IMR-90 (cell line): Measurements from ENCODE around the gene CCNL2. TPM values are rescaled to one million over a fixed set of nuclear protein-coding genes. Genes with fewer than 3 reads are reported as not detected.

ENCODE experiments used
- ATAC-seq: fragments of 200-7000 bp; cut with Tn5 transposase; 2 replicates; pipeline ENCODE4 v1.9.1; 2020; ENCODE audit warnings: low read depth, mild to moderate bottlenecking, moderate library complexity
- BruUV-seq: library from RNA; stranded (reverse); fragments of 400-500 nt; replicated peaks from 2 replicates; lab custom pipeline; 2021; lab: Mats Ljungman, UMichigan
- CTCF ChIA-PET: fragments of 300-600 bp; formaldehyde crosslinking; extraction: SDS; loops from one replicate; lab custom pipeline; 2021; ENCODE audit warnings: antibody characterized with exemption; lab: Yijun Ruan, JAX
- POLR2A ChIA-PET: fragments of 300-600 bp; sonication (Branson Sonifier 250); formaldehyde crosslinking; loops from one replicate; lab custom pipeline; 2022; ENCODE audit warnings: antibody characterized with exemption; ENCODE audit not compliant: unreplicated experiment; lab: Charles Lee
- DNase-seq: peaks from one replicate; pipeline ENCODE4 v3.0.0; 2013
- H2AFZ ChIP-seq: replicated peaks from 2 replicates; pipeline ENCODE3; 2013; ENCODE audit warnings: low read length, mild to moderate bottlenecking; ENCODE audit not compliant: poor library complexity
- H2AK5ac ChIP-seq: 2 replicates; pipeline ENCODE4 v1.6.1; 2013; ENCODE audit warnings: low read depth, low read length, inconsistent platforms
- H2AK9ac ChIP-seq: replicated peaks from 2 replicates; pipeline ENCODE3; 2013; ENCODE audit warnings: mild to moderate bottlenecking, low read depth, low read length, moderate library complexity; ENCODE audit not compliant: poor library complexity
- H2BK120ac ChIP-seq: 2 replicates; pipeline ENCODE4 v1.6.1; 2013; ENCODE audit warnings: low read depth, low read length, inconsistent platforms
- H2BK15ac ChIP-seq: 3 replicates; pipeline ENCODE4 v1.6.1; 2013; ENCODE audit warnings: low read depth, low read length, inconsistent platforms
- H2BK20ac ChIP-seq: 2 replicates; pipeline ENCODE4 v1.6.1; 2013; ENCODE audit warnings: low read depth, mild to moderate bottlenecking, inconsistent platforms, low read length, moderate library complexity
- H2BK5ac ChIP-seq: 2 replicates; pipeline ENCODE4 v1.6.1; 2013; ENCODE audit warnings: mild to moderate bottlenecking, low read depth, low read length, inconsistent platforms; ENCODE audit not compliant: poor library complexity, severe bottlenecking
- H3K14ac ChIP-seq: replicated peaks from 2 replicates; pipeline ENCODE4 v1.6.1; 2013; ENCODE audit warnings: low read depth, low read length, inconsistent platforms
- H3K18ac ChIP-seq: 2 replicates; pipeline ENCODE4 v1.6.1; 2013; ENCODE audit warnings: low read depth, low read length, control low read depth
- H3K23ac ChIP-seq: 2 replicates; pipeline ENCODE4 v1.6.1; 2013; ENCODE audit warnings: low read depth, low read length, inconsistent platforms
- H3K27ac ChIP-seq: 2 replicates; pipeline ENCODE4 v1.5.1; 2013; ENCODE audit warnings: mild to moderate bottlenecking, control low read depth, low read length; ENCODE audit not compliant: insufficient read depth
- H3K27me3 ChIP-seq: 2 replicates; pipeline ENCODE4 v1.6.1; 2013; ENCODE audit warnings: low read length; ENCODE audit not compliant: control insufficient read depth, insufficient read depth
- H3K36me3 ChIP-seq: 2 replicates; pipeline ENCODE4 v1.6.1; 2013; ENCODE audit warnings: low read length, mixed read lengths; ENCODE audit not compliant: control insufficient read depth, insufficient read depth
- H3K4ac ChIP-seq: 2 replicates; pipeline ENCODE4 v1.6.1; 2013; ENCODE audit warnings: low read depth, low read length, inconsistent platforms
- H3K4me1 ChIP-seq: 2 replicates; pipeline ENCODE4 v1.6.1; 2013; ENCODE audit warnings: low read length, mixed read lengths; ENCODE audit not compliant: control insufficient read depth, insufficient read depth
- H3K4me2 ChIP-seq: 2 replicates; pipeline ENCODE4 v1.6.1; 2013; ENCODE audit warnings: low read depth, mild to moderate bottlenecking, control low read depth, low read length, moderate library complexity
- H3K4me3 ChIP-seq: 2 replicates; pipeline ENCODE4 v1.5.1; 2013; ENCODE audit warnings: low read depth, mild to moderate bottlenecking, control low read depth, low read length, moderate library complexity; ENCODE audit not compliant: insufficient read depth
- H3K56ac ChIP-seq: 2 replicates; pipeline ENCODE4 v1.6.1; 2013; ENCODE audit warnings: low read length, inconsistent platforms; ENCODE audit not compliant: insufficient read depth; ENCODE audit errors: extremely low read depth
- H3K79me1 ChIP-seq, 2 experiments: 2 replicates each; pipeline ENCODE4 v1.6.1; 2013; ENCODE audit warnings: low read length in 2 of 2, inconsistent platforms in 1 of 2, low read depth in 1 of 2
- H3K9ac ChIP-seq: 2 replicates; pipeline ENCODE4 v1.6.1; 2013; ENCODE audit warnings: low read depth, low read length, control low read depth
- H3K9me1 ChIP-seq: 2 replicates; pipeline ENCODE4 v1.6.1; 2013; ENCODE audit warnings: low read length, inconsistent platforms; ENCODE audit not compliant: insufficient read depth
- H3K9me3 ChIP-seq: 2 replicates; pipeline ENCODE4 v1.6.1; 2013; ENCODE audit warnings: low read length; ENCODE audit not compliant: control insufficient read depth, insufficient read depth
- H4K20me1 ChIP-seq: 2 replicates; pipeline ENCODE4 v1.6.1; 2013; ENCODE audit warnings: low read length, inconsistent platforms; ENCODE audit not compliant: insufficient read depth
- H4K5ac ChIP-seq: 2 replicates; pipeline ENCODE4 v1.6.1; 2013; ENCODE audit warnings: mild to moderate bottlenecking, low read depth, low read length, control low read depth
- H4K8ac ChIP-seq, 2 experiments: 2 replicates each; pipeline ENCODE4 v1.6.1; 2013; ENCODE audit warnings: low read depth in 2 of 2, low read length in 2 of 2, control low read depth in 1 of 2, inconsistent platforms in 1 of 2
- H4K91ac ChIP-seq: 2 replicates; pipeline ENCODE4 v1.6.1; 2013; ENCODE audit warnings: low read depth, low read length, inconsistent platforms; ENCODE audit not compliant: insufficient read depth
- CEBPB ChIP-seq: IDR thresholded peaks from 2 replicates; pipeline ENCODE4 v1.6.1; 2012; ENCODE audit warnings: low read depth, low read length, improper control_type of control experiment
- CHD1 ChIP-seq: IDR thresholded peaks from 2 replicates; pipeline ENCODE4 v1.6.1; 2012; ENCODE audit warnings: low read depth, low read length, improper control_type of control experiment
- RAD21 ChIP-seq: IDR thresholded peaks from 2 replicates; pipeline ENCODE4 v1.6.1; 2012; ENCODE audit warnings: low read length, improper control_type of control experiment
- RCOR1 ChIP-seq: IDR thresholded peaks from 2 replicates; pipeline ENCODE4 v1.6.1; 2012; ENCODE audit warnings: mild to moderate bottlenecking, low read length, improper control_type of control experiment; ENCODE audit not compliant: insufficient replicate concordance
- RFX5 ChIP-seq: IDR thresholded peaks from 2 replicates; pipeline ENCODE4 v1.8.0; 2012; ENCODE audit warnings: low read depth, mild to moderate bottlenecking, low read length, moderate library complexity
- WGBS, 2 experiments: methylation state at CpG; one replicate each; pipeline versions ENCODE4 v1.1.5 to v1.1.7; 2013; ENCODE audit warnings: missing lambda C conversion rate in 2 of 2; ENCODE audit not compliant: insufficient read length in 1 of 2; ENCODE audit errors: extremely low coverage in 2 of 2; 5-methylcytosine and 5-hydroxymethylcytosine counted together
- dilution Hi-C: fragments of 300-500 bp; cut with HindIII; formaldehyde crosslinking; loops from one replicate; pipeline ENCODE4 v1.14.3; 2018; ENCODE audit warnings: low sequenced_read_pairs; ENCODE audit not compliant: unreplicated experiment
- in situ Hi-C: fragments of 300-500 bp; cut with MboI; formaldehyde crosslinking; loops from 3 replicates; pipeline ENCODE4 v1.14.3; 2019; ENCODE audit warnings: low sequenced_read_pairs, inconsistent platforms, mixed read lengths
- intact Hi-C: fragments of 100-400 bp; cut with micrococcal nuclease; formaldehyde crosslinking; loops from 2 replicates; pipeline ENCODE4 v1.10.0; 2022
- polyA plus RNA-seq, 3 experiments: library from polyadenylated mRNA; depleted of rRNA; stranded (reverse); fragments of >200 nt; gene quantifications; 2 replicates each; pipeline ENCODE4 v1.2.3, GENCODE V29; 2012; ENCODE audit warnings: low replicate concordance in 1 of 3
- total RNA-seq: library from RNA; depleted of rRNA; stranded (reverse); fragments of >200 nt; gene quantifications from 2 replicates; pipeline ENCODE4 v1.2.3, GENCODE V29; 2012
- TF ChIP-seq, protein P1 (sequence below): conservative IDR thresholded peaks from 2 replicates; pipeline ENCODE4 v1.5.1; 2012; ENCODE audit warnings: mild to moderate bottlenecking, low read depth, low read length, improper control_type of control experiment

The CCNL2 gene
- total and polyA plus RNA-seq, 2 of the 4 experiments (the other 2 are of a cell fraction), result 53.9 to 239 TPM

- DNase-seq, result peak; percentile 83
- Histone ChIP-seq H2BK15ac (peak overlapping the region; percentile 90; the same call in 2 of the 3 replicates), H2AK9ac (peak overlapping the region; percentile 100), H3K23ac (peak overlapping the region; percentile 92), H4K91ac (peak overlapping the region; percentile 98), H3K4me2 (peak overlapping the region; percentile 38), H3K4me3 (no peak overlapping the region), H2BK20ac (peak overlapping the region; percentile 96), H3K9me1 (peaks cover 13% of the 10 kb centered on the region), H3K27ac (peak overlapping the region; percentile 96), H4K8ac (peak overlapping the region; percentile 92), H4K20me1 (peaks cover 26% of the 10 kb centered on the region), H4K5ac (peak overlapping the region; percentile 86), H3K14ac (peak overlapping the region; percentile 95), H3K18ac (peak overlapping the region; percentile 71), H3K4ac (peak overlapping the region; percentile 99), H3K27me3 (no peaks in the 10 kb centered on the region), H3K4me1 (peaks cover 33% of the 10 kb centered on the region), H3K9me3 (no peaks in the 10 kb centered on the region), H2BK5ac (peak overlapping the region; percentile 96), H2BK120ac (peak overlapping the region; percentile 99), H3K56ac (peak overlapping the region; percentile 87), H3K36me3 (peaks cover 10% of the 10 kb centered on the region; the same call in 1 of the 2 replicates), H2AFZ (peak overlapping the region; percentile 85), H3K9ac (peak overlapping the region; percentile 65), H2AK5ac (peak overlapping the region; percentile 99), H3K79me1 (peaks cover 4 to 17% of the 10 kb centered on the region in 2 experiments; a peak in 3 of 4 replicates)
- ChIA-PET CTCF (no interaction called here), POLR2A (interaction anchor here (0.6 to 1.0 kb wide), 2 partner anchors 11 to 16 kb away, joined by 3 read pairs; partner anchors contain the start of gene AURKAIP1)
- no peak for TF ChIP-seq RAD21
- TF ChIP-seq CHD1, result no peak
- TF ChIP-seq, protein P1, sequence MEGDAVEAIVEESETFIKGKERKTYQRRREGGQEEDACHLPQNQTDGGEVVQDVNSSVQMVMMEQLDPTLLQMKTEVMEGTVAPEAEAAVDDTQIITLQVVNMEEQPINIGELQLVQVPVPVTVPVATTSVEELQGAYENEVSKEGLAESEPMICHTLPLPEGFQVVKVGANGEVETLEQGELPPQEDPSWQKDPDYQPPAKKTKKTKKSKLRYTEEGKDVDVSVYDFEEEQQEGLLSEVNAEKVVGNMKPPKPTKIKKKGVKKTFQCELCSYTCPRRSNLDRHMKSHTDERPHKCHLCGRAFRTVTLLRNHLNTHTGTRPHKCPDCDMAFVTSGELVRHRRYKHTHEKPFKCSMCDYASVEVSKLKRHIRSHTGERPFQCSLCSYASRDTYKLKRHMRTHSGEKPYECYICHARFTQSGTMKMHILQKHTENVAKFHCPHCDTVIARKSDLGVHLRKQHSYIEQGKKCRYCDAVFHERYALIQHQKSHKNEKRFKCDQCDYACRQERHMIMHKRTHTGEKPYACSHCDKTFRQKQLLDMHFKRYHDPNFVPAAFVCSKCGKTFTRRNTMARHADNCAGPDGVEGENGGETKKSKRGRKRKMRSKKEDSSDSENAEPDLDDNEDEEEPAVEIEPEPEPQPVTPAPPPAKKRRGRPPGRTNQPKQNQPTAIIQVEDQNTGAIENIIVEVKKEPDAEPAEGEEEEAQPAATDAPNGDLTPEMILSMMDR, result no peak
- no peak for TF ChIP-seq RFX5
- no peak for TF ChIP-seq RCOR1
- no peak for TF ChIP-seq CEBPB
- dilution Hi-C loops (no loop called here), intact Hi-C loops (loop anchor here (2.0 to 5.0 kb wide), 2 partner anchors 14 to 52 kb away; partner anchors contain the start of genes ACAP3 and PUSL1), in situ Hi-C loops (no loop called here)
- BruUV-seq, result no TSS peak
- ATAC-seq, result peak; percentile 25
- no CpG with 5 or more reads among the region's 6 CpGs for WGBS, 2 experiments
Observed at GRCh38 chr1:1359308-1359663, 39.8 kb downstream of the CCNL2 start.
